Hepatocyte (in vitro differentiated cells): Measurements from ENCODE around the gene GAD1.

Experiments
- EZH2 ChIP-seq: fragments of 200-600 bp; sonication (generic); IDR thresholded peaks from 2 replicates; pipeline ENCODE4 v1.6.1; 2016; ENCODE audit warnings: antibody characterized with exemption, mild to moderate bottlenecking, borderline replicate concordance
- TF ChIP-seq, protein P1 (sequence below): fragments of 200-600 bp; sonication (generic); IDR thresholded peaks from 2 replicates; pipeline ENCODE4 v1.5.1; 2016; ENCODE audit warnings: antibody characterized with exemption, mild to moderate bottlenecking; ENCODE audit not compliant: poor library complexity

DNA sequence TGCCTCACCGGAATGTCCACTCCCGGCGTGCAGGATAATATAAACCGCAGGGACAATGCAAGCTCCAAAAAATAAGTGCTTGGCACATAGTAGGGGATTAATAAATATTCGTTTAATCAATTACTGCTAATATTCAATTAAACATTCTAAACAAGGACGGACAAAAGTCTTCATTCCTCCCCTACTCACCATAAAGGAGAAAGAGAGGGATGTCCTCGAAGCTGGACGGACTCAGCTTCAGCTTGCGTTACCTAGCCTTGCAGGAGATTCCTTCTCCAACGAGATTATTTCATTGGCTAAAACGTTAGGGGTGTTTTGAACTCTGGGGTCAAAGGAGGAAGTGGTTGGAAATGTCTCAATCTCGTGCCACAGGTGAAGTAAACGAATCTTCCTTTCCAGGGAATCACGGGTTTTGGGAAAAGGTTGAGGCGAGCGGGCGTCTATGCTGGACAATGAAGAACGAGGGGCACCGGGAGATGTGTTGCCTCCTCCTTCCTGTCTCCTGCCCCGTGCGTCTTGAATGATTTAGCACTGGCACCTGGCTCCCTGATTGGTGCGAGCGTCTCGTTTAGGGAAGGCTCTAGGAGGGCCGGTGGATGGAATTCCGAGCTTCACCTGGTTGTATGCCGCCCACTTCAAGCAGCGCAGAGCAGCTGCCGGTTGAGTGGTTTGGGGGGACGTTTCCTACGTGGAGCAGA is 2.0 kb upstream of the GAD1 start:
- TF ChIP-seq EZH2: no peak
- TF ChIP-seq, protein P1, sequence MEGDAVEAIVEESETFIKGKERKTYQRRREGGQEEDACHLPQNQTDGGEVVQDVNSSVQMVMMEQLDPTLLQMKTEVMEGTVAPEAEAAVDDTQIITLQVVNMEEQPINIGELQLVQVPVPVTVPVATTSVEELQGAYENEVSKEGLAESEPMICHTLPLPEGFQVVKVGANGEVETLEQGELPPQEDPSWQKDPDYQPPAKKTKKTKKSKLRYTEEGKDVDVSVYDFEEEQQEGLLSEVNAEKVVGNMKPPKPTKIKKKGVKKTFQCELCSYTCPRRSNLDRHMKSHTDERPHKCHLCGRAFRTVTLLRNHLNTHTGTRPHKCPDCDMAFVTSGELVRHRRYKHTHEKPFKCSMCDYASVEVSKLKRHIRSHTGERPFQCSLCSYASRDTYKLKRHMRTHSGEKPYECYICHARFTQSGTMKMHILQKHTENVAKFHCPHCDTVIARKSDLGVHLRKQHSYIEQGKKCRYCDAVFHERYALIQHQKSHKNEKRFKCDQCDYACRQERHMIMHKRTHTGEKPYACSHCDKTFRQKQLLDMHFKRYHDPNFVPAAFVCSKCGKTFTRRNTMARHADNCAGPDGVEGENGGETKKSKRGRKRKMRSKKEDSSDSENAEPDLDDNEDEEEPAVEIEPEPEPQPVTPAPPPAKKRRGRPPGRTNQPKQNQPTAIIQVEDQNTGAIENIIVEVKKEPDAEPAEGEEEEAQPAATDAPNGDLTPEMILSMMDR: no peak
